Caco-2 (cell line): ENCODE results near the gene SPINK4. TPM values are rescaled to one million over a fixed set of nuclear protein-coding genes. Genes with fewer than 3 reads are reported as not detected.

Source experiments
- BruUV-seq: library from RNA; stranded (reverse); fragments of 400-500 nt; replicated peaks from 2 replicates; lab custom pipeline; 2021; lab: Mats Ljungman, UMichigan
- CTCF ChIA-PET: fragments of 300-600 bp; sonication (Branson Sonifier 250); formaldehyde crosslinking; loops from one replicate; lab custom pipeline; 2022; ENCODE audit warnings: antibody characterized with exemption; lab: Charles Lee
- POLR2A ChIA-PET: fragments of 300-600 bp; sonication (Branson Sonifier 250); formaldehyde crosslinking; loops from one replicate; lab custom pipeline; 2022; ENCODE audit warnings: antibody characterized with exemption; lab: Charles Lee
- DNase-seq, 2 experiments: peaks; one replicate each; pipeline versions ENCODE4 v3.0.0 to v3.0.0-alpha.2; 2020 to 2022
- H3K27me3 ChIP-seq: replicated peaks from 2 replicates; pipeline ENCODE4 v1.6.0; 2011; ENCODE audit warnings: low read length; ENCODE audit not compliant: control insufficient read depth, insufficient read depth
- H3K36me3 ChIP-seq: 2 replicates; pipeline ENCODE4 v1.5.1; 2011; ENCODE audit warnings: low read length; ENCODE audit not compliant: control insufficient read depth, insufficient read depth
- H3K4me1 ChIP-seq: fragments of 250-450 bp; sonication (Bioruptor Pico); 2 replicates; pipeline ENCODE4 v1.5.1; 2020; ENCODE audit warnings: mild to moderate bottlenecking
- H3K4me3 ChIP-seq: 2 replicates; pipeline ENCODE4 v1.5.1; 2011; ENCODE audit warnings: low read depth, mild to moderate bottlenecking, control low read depth, low read length
- H3K9me3 ChIP-seq: fragments of 250-450 bp; sonication (Bioruptor Pico); 2 replicates; pipeline ENCODE4 v1.5.1; 2020; ENCODE audit warnings: mild to moderate bottlenecking, moderate library complexity
- H3K27ac Mint-ChIP-seq: one replicate; pipeline ENCODE4 v1.8.0; 2022; ENCODE audit warnings: mixed read lengths; ENCODE audit not compliant: unreplicated experiment
- H3K27me3 Mint-ChIP-seq: one replicate; pipeline ENCODE4 v1.8.0; 2022; ENCODE audit warnings: mixed read lengths; ENCODE audit not compliant: insufficient read depth, unreplicated experiment
- H3K36me3 Mint-ChIP-seq: one replicate; pipeline ENCODE4 v1.8.0; 2022; ENCODE audit warnings: mild to moderate bottlenecking, mixed read lengths; ENCODE audit not compliant: insufficient read depth, unreplicated experiment
- H3K4me1 Mint-ChIP-seq: one replicate; pipeline ENCODE4 v1.8.0; 2022; ENCODE audit warnings: low read depth, mixed read lengths; ENCODE audit not compliant: unreplicated experiment
- H3K4me3 Mint-ChIP-seq: one replicate; pipeline ENCODE4 v1.8.0; 2022; ENCODE audit warnings: mild to moderate bottlenecking, moderate library complexity, mixed read lengths; ENCODE audit not compliant: unreplicated experiment
- H3K9me3 Mint-ChIP-seq: one replicate; pipeline ENCODE4 v1.8.0; 2022; ENCODE audit warnings: mixed read lengths; ENCODE audit not compliant: unreplicated experiment
- intact Hi-C: fragments of 100-400 bp; cut with micrococcal nuclease; formaldehyde crosslinking; loops from one replicate; pipeline ENCODE4 v1.10.0; 2022; ENCODE audit not compliant: unreplicated experiment
- total RNA-seq: library from RNA; stranded (reverse); gene quantifications from 2 replicates; pipeline ENCODE4 v1.2.3, GENCODE V29; 2022
- TF ChIP-seq, protein P1 (sequence below), 2 experiments: fragments of 200-600 bp in 1 of 2; IDR thresholded peaks; 1 replicate in 1 of 2; 2 replicates in 1 of 2; pipeline versions ENCODE4 v1.5.1 to v1.8.0; 2011 to 2022; ENCODE audit warnings: antibody characterized with exemption in 1 of 2, control low read depth in 1 of 2, inconsistent platforms in 1 of 2, low read depth in 1 of 2, low read length in 1 of 2, mild to moderate bottlenecking in 1 of 2, moderate library complexity in 1 of 2; ENCODE audit not compliant: insufficient read depth in 1 of 2, severe bottlenecking in 1 of 2, unreplicated experiment in 1 of 2

The SPINK4 gene
- total RNA-seq, 1 experiment from 2014 or later: 2.1 TPM

DNA sequence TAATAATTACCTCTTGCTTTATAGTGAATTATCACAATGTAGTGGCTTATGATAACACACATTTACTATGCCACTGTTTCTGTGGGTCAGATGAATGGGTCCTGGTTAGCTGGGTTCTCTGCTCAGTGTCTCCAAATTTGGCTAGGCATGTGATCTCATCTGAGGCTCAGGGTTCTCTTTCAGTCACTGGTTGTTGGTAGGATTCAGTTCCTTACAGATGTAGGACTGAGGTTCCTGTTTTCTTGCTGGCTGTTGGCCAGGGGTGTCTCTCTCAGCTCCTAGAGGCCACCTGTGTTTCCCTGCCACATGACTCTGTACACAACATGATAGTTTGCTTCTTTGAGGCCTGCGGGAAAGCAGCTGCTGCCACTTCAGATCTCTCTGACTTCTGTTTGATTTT, 57.5 kb downstream of the SPINK4 start:
- Mint-ChIP-seq H3K27me3 (no peaks in the 10 kb centered on the region), H3K9me3 (no peaks in the 10 kb centered on the region), H3K4me3 (no peak overlapping the region), H3K27ac (no peak overlapping the region), H3K4me1 (peaks cover 19% of the 10 kb centered on the region), H3K36me3 (peaks cover 70% of the 10 kb centered on the region)
- POLR2A ChIA-PET: no interaction called here
- no peaks in the 10 kb centered on the region for H3K27me3 ChIP-seq
- intact Hi-C loops: no loop called here
- no TSS peak for BruUV-seq
- H3K36me3 ChIP-seq: no peaks in the 10 kb centered on the region; the same call in 1 of the 2 replicates
- no peaks in the 10 kb centered on the region for H3K9me3 ChIP-seq
- no peak for DNase-seq
- H3K4me3 ChIP-seq: no peak overlapping the region
- peaks cover 8% of the 10 kb centered on the region; the same call in 1 of the 2 replicates for H3K4me1 ChIP-seq
- TF ChIP-seq, protein P1, sequence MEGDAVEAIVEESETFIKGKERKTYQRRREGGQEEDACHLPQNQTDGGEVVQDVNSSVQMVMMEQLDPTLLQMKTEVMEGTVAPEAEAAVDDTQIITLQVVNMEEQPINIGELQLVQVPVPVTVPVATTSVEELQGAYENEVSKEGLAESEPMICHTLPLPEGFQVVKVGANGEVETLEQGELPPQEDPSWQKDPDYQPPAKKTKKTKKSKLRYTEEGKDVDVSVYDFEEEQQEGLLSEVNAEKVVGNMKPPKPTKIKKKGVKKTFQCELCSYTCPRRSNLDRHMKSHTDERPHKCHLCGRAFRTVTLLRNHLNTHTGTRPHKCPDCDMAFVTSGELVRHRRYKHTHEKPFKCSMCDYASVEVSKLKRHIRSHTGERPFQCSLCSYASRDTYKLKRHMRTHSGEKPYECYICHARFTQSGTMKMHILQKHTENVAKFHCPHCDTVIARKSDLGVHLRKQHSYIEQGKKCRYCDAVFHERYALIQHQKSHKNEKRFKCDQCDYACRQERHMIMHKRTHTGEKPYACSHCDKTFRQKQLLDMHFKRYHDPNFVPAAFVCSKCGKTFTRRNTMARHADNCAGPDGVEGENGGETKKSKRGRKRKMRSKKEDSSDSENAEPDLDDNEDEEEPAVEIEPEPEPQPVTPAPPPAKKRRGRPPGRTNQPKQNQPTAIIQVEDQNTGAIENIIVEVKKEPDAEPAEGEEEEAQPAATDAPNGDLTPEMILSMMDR (IDR thresholded peaks at IDR 0.05; ENCODE audit: insufficient read depth in 1 of 2, low read depth in 1 of 2, low read length in 1 of 2, severe bottlenecking in 1 of 2, unreplicated experiment in 1 of 2): no peak
- CTCF ChIA-PET: no interaction called here

Other genes with a start within 250 kb of the SPINK4 start
- 36.8 and 42.5 TPM in 2 replicates for gene APTX, start 238.5 kb upstream of the SPINK4 start, total RNA-seq
- 187 and 198 TPM in 2 replicates for gene DNAJA1, start 214.9 kb upstream of the SPINK4 start, total RNA-seq
- gene SMU1, start 163.5 kb upstream of the SPINK4 start, total RNA-seq: 23.6 TPM in 2 replicates
- 104 and 121 TPM in 2 replicates for gene B4GALT1, start 72.8 kb upstream of the SPINK4 start, total RNA-seq
- gene BAG1, start 24.5 kb downstream of the SPINK4 start, total RNA-seq: 51.2 and 62.1 TPM in 2 replicates
- 52.5 and 58.3 TPM in 2 replicates for gene CHMP5, start 24.9 kb downstream of the SPINK4 start, total RNA-seq
- 32.6 TPM in 2 replicates for gene NFX1, start 50.3 kb downstream of the SPINK4 start, total RNA-seq
- 2.2 and 2.4 TPM in 2 replicates for gene AQP7, start 162.4 kb downstream of the SPINK4 start, total RNA-seq
- 24.1 and 24.8 TPM in 2 replicates for gene AQP3, start 207.4 kb downstream of the SPINK4 start, total RNA-seq
- 47.2 and 52.1 TPM in 2 replicates for gene NOL6, start 233.8 kb downstream of the SPINK4 start, total RNA-seq